Astrocyte (in vitro differentiated cells and primary cell): ENCODE measurements around the gene CELSR2. TPM values are rescaled to one million over a fixed set of nuclear protein-coding genes. Genes with fewer than 3 reads are reported as not detected.
"Not testable (repeated sequence)": the region's sequence is repeated elsewhere in the genome, so short reads cannot be mapped to it uniquely, and the experiment has no call there.

Experiments
- DNase-seq: peaks from one replicate; pipeline ENCODE4 v3.0.0-alpha.2; 2010; ENCODE audit warnings: low read depth
- FAIRE-seq: peaks from 2 replicates; lab custom pipeline; 2011; peaks lifted over from hg19 to GRCh38; lab: Jason Lieb, UNC
- H2AFZ ChIP-seq: 2 replicates; pipeline ENCODE4 v1.6.0; 2012; ENCODE audit warnings: low read depth, low read length, inconsistent platforms
- H3K27ac ChIP-seq: 2 replicates; pipeline ENCODE4 v1.5.1; 2011; ENCODE audit warnings: low read depth, low read length, inconsistent platforms
- H3K27me3 ChIP-seq: 2 replicates; pipeline ENCODE4 v1.6.0; 2011; ENCODE audit warnings: low read length, inconsistent platforms; ENCODE audit not compliant: insufficient read depth
- H3K36me3 ChIP-seq: 2 replicates; pipeline ENCODE4 v1.5.1; 2011; ENCODE audit warnings: low read length, inconsistent platforms; ENCODE audit not compliant: insufficient read depth
- H3K4me1 ChIP-seq: 2 replicates; pipeline ENCODE4 v1.5.1; 2011; ENCODE audit warnings: low read length, inconsistent platforms; ENCODE audit not compliant: insufficient read depth
- H3K4me2 ChIP-seq: 2 replicates; pipeline ENCODE4 v1.6.0; 2012; ENCODE audit warnings: low read length, inconsistent platforms
- H3K4me3 ChIP-seq: 2 replicates; pipeline ENCODE4 v1.5.1; 2011; ENCODE audit warnings: low read depth, mild to moderate bottlenecking, low read length, inconsistent platforms; ENCODE audit not compliant: insufficient read depth
- H3K79me2 ChIP-seq: 2 replicates; pipeline ENCODE4 v1.6.0; 2012; ENCODE audit warnings: mild to moderate bottlenecking, low read length, inconsistent platforms; ENCODE audit not compliant: insufficient read depth
- H3K9ac ChIP-seq: 2 replicates; pipeline ENCODE4 v1.6.0; 2012; ENCODE audit warnings: mild to moderate bottlenecking, low read length, inconsistent platforms
- H3K9me3 ChIP-seq: 2 replicates; pipeline ENCODE4 v1.5.1; 2012; ENCODE audit warnings: low read depth, mild to moderate bottlenecking, low read length, inconsistent platforms; ENCODE audit not compliant: insufficient read depth
- H4K20me1 ChIP-seq: 2 replicates; pipeline ENCODE4 v1.6.0; 2012; ENCODE audit warnings: low read length, inconsistent platforms; ENCODE audit not compliant: insufficient read depth
- H3K27ac Mint-ChIP-seq: one replicate; pipeline ENCODE4 v1.8.0; 2021; ENCODE audit warnings: mild to moderate bottlenecking, mixed read lengths; ENCODE audit not compliant: unreplicated experiment
- H3K27me3 Mint-ChIP-seq: one replicate; pipeline ENCODE4 v1.8.0; 2021; ENCODE audit warnings: low read depth, mixed read lengths; ENCODE audit not compliant: unreplicated experiment
- H3K36me3 Mint-ChIP-seq: one replicate; pipeline ENCODE4 v1.8.0; 2021; ENCODE audit warnings: low read depth, mixed read lengths; ENCODE audit not compliant: unreplicated experiment
- H3K4me1 Mint-ChIP-seq: one replicate; pipeline ENCODE4 v1.8.0; 2021; ENCODE audit warnings: low read depth, mixed read lengths; ENCODE audit not compliant: unreplicated experiment
- H3K4me3 Mint-ChIP-seq: one replicate; pipeline ENCODE4 v1.8.0; 2021; ENCODE audit warnings: mild to moderate bottlenecking, moderate library complexity, mixed read lengths; ENCODE audit not compliant: unreplicated experiment
- H3K9me3 Mint-ChIP-seq: one replicate; pipeline ENCODE4 v1.8.0; 2021; ENCODE audit warnings: mild to moderate bottlenecking, mixed read lengths; ENCODE audit not compliant: unreplicated experiment
- CTCF ChIP-seq: IDR thresholded peaks from 2 replicates; pipeline ENCODE4 v1.5.1; 2011; ENCODE audit warnings: low read depth, mild to moderate bottlenecking, inconsistent platforms, low read length, moderate library complexity; ENCODE audit not compliant: insufficient read depth
- EZH2 ChIP-seq: IDR thresholded peaks from 2 replicates; pipeline ENCODE4 v1.6.1; 2012; ENCODE audit warnings: mild to moderate bottlenecking, low read length, inconsistent platforms; ENCODE audit not compliant: insufficient read depth
- total RNA-seq: library from RNA; stranded (reverse); gene quantifications from 2 replicates; pipeline ENCODE4 v1.2.1, GENCODE V29; 2021

The CELSR2 gene
- total RNA-seq, 1 donor from 2014 or later = 10.0 TPM

- Mint-ChIP-seq H3K4me3 (peak overlapping the region; percentile 97), H3K36me3 (peaks cover 30% of the 10 kb centered on the region), H3K9me3 (peaks cover 2% of the 10 kb centered on the region), H3K4me1 (peaks cover 10% of the 10 kb centered on the region), H3K27me3 (no peaks in the 10 kb centered on the region), H3K27ac (peak overlapping the region; percentile 99)
- H4K20me1 ChIP-seq = peaks cover 45% of the 10 kb centered on the region
- no peaks in the 10 kb centered on the region for H3K27me3 ChIP-seq
- peaks cover 16% of the 10 kb centered on the region for H3K4me1 ChIP-seq
- H2AFZ ChIP-seq = no peak overlapping the region
- H3K9ac ChIP-seq = no peak overlapping the region
- no peak for TF ChIP-seq EZH2
- TF ChIP-seq CTCF = no peak
- H3K36me3 ChIP-seq = peaks cover 7% of the 10 kb centered on the region
- DNase-seq (no peak), FAIRE-seq (no peak)
- H3K27ac ChIP-seq = no peak overlapping the region
- H3K4me2 ChIP-seq = peak overlapping the region; percentile 82
- no peak overlapping the region for H3K4me3 ChIP-seq
- no peaks in the 10 kb centered on the region for H3K9me3 ChIP-seq
- peaks cover 74% of the 10 kb centered on the region for H3K79me2 ChIP-seq
Measured at GRCh38 chr1:109216662-109217061, 32.7 kb upstream of the CELSR2 start.

GRCh38 chr1:109218516-109218915 is 30.8 kb upstream of the CELSR2 start:
- DNase-seq (no peak), FAIRE-seq (no peak)
- Histone ChIP-seq H3K4me3 (no peak overlapping the region), H4K20me1 (peaks cover 62% of the 10 kb centered on the region), H3K27ac (no peak overlapping the region), H3K4me2 (no peak overlapping the region), H3K79me2 (peaks cover 92% of the 10 kb centered on the region), H3K27me3 (no peaks in the 10 kb centered on the region), H3K9ac (no peak overlapping the region), H3K4me1 (peaks cover 13% of the 10 kb centered on the region), H3K9me3 (no peaks in the 10 kb centered on the region), H3K36me3 (peaks cover 12% of the 10 kb centered on the region), H2AFZ (no peak overlapping the region)
- Mint-ChIP-seq H3K27ac (no peak overlapping the region), H3K27me3 (no peaks in the 10 kb centered on the region), H3K4me1 (peaks cover 10% of the 10 kb centered on the region), H3K9me3 (peaks cover 2% of the 10 kb centered on the region), H3K4me3 (peak overlapping the region; percentile 40), H3K36me3 (peaks cover 38% of the 10 kb centered on the region)
- TF ChIP-seq CTCF (no peak), EZH2 (no peak)

- DNase-seq, H3K9me3 Mint-ChIP-seq, H3K27me3 ChIP-seq, H3K4me3 Mint-ChIP-seq, H3K9me3 ChIP-seq, H3K4me1 ChIP-seq, H3K27me3 Mint-ChIP-seq, H2AFZ ChIP-seq, H3K27ac Mint-ChIP-seq, H3K4me3 ChIP-seq, H3K27ac ChIP-seq, H3K4me2 ChIP-seq, FAIRE-seq, H3K9ac ChIP-seq: not testable (repeated sequence)
- Mint-ChIP-seq H3K36me3 (peaks cover 28% of the 10 kb centered on the region), H3K4me1 (peaks cover 11% of the 10 kb centered on the region)
- Histone ChIP-seq H3K36me3 (peaks cover 16% of the 10 kb centered on the region), H3K79me2 (peaks cover 95% of the 10 kb centered on the region), H4K20me1 (peaks cover 71% of the 10 kb centered on the region)
Measured at GRCh38 chr1:109221201-109221600, 28.1 kb upstream of the CELSR2 start.
